Measurements from ENCODE around the gene CD180.

- no peak for TF ChIP-seq CTCF (conservative IDR thresholded peaks at IDR 0.05; ENCODE audit: low read length)
- no peak for TF ChIP-seq EZH2phosphoT487 (IDR thresholded peaks at IDR 0.05; ENCODE audit: borderline replicate concordance, low read depth, low read length)
Measured at GRCh38 chr5:67153292-67153691, 43.3 kb downstream of the CD180 start.

Data from OCI-LY7 (cell line).